Erythroblast (primary cell): Measurements from ENCODE around the gene GALK1.

Source experiments
- GATA1 ChIP-seq: IDR thresholded peaks from 2 replicates; pipeline ENCODE4 v1.6.1; 2011; ENCODE audit warnings: low read depth, mild to moderate bottlenecking, control low read depth, low read length, moderate library complexity
- POLR2A ChIP-seq: IDR thresholded peaks from 2 replicates; pipeline ENCODE4 v1.6.1; 2011; ENCODE audit warnings: mild to moderate bottlenecking, low read length

- TF ChIP-seq POLR2A (no peak), GATA1 (no peak)
Observed at GRCh38 chr17:75740215-75740614, 24.8 kb downstream of the GALK1 start.
